Islet precursor cell (in vitro differentiated cells): Measurements from ENCODE around the gene RAP2C.

Experiments used
- DNase-seq: peaks from one replicate; pipeline ENCODE4 v3.0.0-alpha.2; 2018

The RAP2C gene

DNA sequence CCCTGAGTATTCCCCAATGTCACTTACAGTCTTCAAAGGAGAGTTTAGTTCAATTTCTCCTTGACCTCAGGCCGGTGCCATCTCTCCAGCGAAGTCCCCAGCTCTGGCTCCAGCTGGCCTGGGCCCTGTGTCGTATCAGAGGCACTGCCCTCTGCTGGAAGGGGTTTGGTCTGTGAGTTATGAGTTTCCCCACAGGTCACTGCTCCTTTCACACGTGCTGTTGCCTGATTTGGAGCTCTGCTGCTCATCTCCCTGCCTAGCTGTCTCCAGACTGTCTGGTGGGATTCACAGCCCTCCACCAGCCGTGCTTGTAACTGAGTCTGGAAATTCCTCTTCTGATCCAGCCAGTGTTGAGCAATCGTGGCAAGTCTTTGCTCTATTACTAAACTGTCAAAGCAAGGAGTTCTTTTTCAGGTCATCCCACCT is at the start of gene RAP2C:
RAP2C (minus strand) TSS at position 105 of the 426 bp plus-strand sequence. CDS start 2,179 bp downstream, outside the sequence.
- peak; percentile 92 for DNase-seq

DNA sequence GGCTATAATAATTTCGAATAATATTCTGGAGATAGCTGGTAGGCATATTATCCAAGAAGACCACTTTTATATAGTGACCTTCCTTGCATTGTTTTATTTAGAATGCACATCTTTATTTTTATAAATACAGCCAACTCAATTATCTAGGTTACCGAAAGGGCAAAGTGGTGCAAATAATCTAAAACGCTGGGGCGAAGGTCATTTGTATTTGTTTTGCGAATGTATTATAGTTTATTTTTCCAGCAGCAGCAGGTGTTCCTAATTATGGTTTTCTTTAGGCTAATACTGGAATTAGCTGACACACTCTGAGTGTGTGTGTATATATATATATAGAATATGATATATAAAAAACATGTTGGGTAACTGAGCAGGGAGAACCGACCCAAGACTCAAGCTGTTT is 48.1 kb upstream of the RAP2C start:
- no peak for DNase-seq

DNA sequence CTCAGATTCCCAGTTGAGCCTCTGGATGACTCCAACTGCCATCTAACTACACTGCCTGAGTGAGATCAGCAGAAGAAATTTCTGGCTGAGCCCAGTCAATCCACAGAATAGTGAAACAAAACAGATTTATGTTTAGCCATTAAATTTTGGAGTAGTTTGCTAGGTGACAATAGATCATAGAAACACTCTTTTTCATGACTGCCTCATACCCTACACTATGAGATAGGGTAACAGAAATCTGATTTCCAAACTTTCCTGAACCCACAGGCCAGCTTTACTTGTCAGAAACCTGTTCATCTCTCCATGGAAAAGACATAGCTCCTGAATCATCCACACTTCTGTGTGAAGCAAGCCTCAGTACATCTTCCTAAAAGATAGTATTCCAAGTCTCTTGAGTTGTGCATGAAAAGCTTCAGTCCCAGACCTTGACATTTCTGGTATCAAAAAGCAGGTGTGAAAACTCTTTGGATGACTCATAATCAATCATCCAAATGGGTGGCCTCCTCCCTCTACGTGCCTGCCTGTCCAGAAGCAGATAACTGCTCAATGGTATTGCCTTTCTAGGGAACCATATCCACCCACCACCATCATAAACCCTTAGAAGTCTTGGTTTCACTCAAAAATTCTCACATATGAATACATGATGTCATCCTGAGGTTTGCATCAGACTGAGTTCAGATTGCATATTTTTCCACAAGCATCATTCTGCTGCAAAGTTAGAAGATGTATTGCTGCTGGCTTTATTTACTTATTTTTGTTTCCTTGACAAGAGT is 47.5 kb upstream of the RAP2C start:
- DNase-seq = no peak

- DNase-seq = no peak
Observed at GRCh38 chrX:132263127-132263526, 43.9 kb upstream of the RAP2C start.

GRCh38 chrX:132258509-132258908 is 39.3 kb upstream of the RAP2C start:
- DNase-seq = no peak

- no peak for DNase-seq
Observed at GRCh38 chrX:132257116-132257515, 37.9 kb upstream of the RAP2C start.

GRCh38 chrX:132236121-132236520 is 16.9 kb upstream of the RAP2C start:
- no peak for DNase-seq

- no peak for DNase-seq
Observed at GRCh38 chrX:132235488-132235887, 16.2 kb upstream of the RAP2C start.

- no peak for DNase-seq
Observed at GRCh38 chrX:132231587-132231986, 12.3 kb upstream of the RAP2C start.

GRCh38 chrX:132227383-132228112 is 8.3 kb upstream of the RAP2C start:
- no peak for DNase-seq

GRCh38 chrX:132226169-132226568 is 6.9 kb upstream of the RAP2C start:
- DNase-seq = no peak

GRCh38 chrX:132218100-132218812 is 991 bp downstream of the RAP2C start:
- peak; percentile 89 for DNase-seq

- DNase-seq = peak; percentile 88
Observed at GRCh38 chrX:132217203-132218073, 1.8 kb downstream of the RAP2C start.

DNA sequence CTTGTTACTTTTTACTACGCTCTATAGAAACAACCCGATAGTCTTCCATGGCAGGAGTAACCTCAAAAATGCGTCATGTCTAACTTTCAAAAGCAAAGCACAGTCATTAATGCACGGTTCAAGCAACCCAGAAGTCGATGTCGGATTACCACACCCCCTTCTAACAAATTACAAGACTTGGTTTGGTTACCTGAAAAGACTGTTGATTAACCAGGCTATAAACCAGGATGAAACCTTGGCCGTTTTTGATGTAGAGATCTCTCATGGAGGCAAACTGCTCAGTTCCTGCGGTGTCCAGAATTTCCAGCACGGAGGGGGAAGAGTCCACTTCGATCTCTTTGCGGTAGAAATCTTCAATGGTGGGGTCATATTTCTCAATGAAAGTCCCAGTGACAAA is 2.4 kb downstream of the RAP2C start:
- no peak for DNase-seq

DNA sequence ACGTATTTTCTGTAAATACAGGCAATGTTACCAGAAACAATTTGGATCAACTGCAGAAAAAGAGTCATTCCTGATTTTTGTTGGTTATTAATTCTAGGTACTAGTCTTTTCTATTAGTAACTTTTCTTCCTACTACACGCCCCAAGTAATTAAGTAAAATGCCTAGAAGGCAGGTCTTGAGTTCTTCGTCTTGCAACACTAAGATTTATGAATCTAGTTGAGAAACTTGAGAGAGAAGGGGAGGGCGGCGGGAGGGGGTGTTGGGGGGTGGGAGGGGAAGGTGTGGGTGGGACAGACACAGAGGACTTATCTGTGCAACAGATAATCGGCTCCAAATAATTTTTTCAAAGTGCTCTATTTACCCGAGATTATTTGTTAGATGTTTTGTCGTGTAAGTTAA is 3.0 kb downstream of the RAP2C start:
- no peak for DNase-seq

DNA sequence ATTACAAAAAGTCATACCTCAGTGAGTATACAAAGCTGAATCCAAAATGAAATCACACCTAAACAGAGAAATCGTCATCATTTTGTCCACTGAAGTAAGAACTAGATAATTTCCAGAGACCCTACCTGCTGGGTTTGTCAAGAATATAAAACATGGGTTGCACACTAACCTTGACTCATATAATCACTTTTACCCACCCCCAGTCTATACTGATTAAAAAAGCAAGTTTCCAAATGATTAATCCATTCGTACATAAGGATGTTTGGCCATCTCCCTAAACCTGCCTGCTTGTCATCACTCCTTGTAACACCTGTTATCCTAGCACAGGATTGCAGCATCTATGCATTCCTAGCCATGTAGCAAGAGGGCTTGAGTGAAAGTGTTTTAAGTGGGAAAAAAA is 4.7 kb downstream of the RAP2C start:
- DNase-seq = no peak

GRCh38 chrX:132209527-132209926 is 9.7 kb downstream of the RAP2C start:
- DNase-seq = no peak

GRCh38 chrX:132208422-132208821 is 10.8 kb downstream of the RAP2C start:
- no peak for DNase-seq

- DNase-seq = no peak
Observed at GRCh38 chrX:132207996-132208395, 11.3 kb downstream of the RAP2C start.

DNA sequence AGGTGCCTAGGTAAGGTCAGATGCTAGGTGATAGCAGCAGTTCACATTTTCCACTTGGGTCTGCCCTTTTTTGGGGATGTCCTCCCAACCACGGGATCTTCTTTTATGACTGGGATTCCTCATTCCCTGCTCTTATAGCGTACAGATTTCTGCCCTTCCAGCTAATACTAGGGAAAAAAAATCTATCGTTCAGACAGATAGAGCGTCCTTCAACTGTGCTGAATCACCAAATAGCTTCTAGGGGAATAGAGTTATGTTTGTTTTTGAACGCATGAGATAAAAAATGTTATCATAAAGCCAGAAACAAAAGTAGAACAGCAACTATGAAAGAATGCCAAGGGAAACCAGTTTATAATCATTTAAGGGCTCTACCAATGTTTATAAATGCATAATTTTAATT is 13.0 kb downstream of the RAP2C start:
- no peak for DNase-seq

- no peak for DNase-seq
Observed at GRCh38 chrX:132204629-132205028, 14.6 kb downstream of the RAP2C start.

GRCh38 chrX:132200976-132201375 is 18.3 kb downstream of the RAP2C start:
- no peak for DNase-seq

GRCh38 chrX:132199941-132200340 is 19.3 kb downstream of the RAP2C start:
- DNase-seq = no peak
